OCI-M2 (cell line): ENCODE measurements around the gene SEZ6.
"Not testable (repeated sequence)": the region's sequence is repeated elsewhere in the genome, so short reads cannot be mapped to it uniquely, and the experiment has no call there.

Experiments used
- DNase-seq: peaks from one replicate; lab custom pipeline; 2025; ENCODE audit not compliant: unreplicated experiment; lab: John Stamatoyannopoulos, UW

SEZ6 gene

GRCh38 chr17:28941251-28941650 lies 64.6 kb downstream of the SEZ6 start:
- DNase-seq = no peak

GRCh38 chr17:28940675-28941074 lies 65.2 kb downstream of the SEZ6 start:
- no peak for DNase-seq

- DNase-seq = no peak
These were observed 65.7 kb downstream of the SEZ6 start for GRCh38 chr17:28940142-28940541.

- DNase-seq = no peak
These were observed 67.3 kb downstream of the SEZ6 start for GRCh38 chr17:28938552-28938951.

- no peak for DNase-seq
These were observed 68.6 kb downstream of the SEZ6 start for GRCh38 chr17:28937044-28937729.

- DNase-seq = no peak
These were observed 69.9 kb downstream of the SEZ6 start for GRCh38 chr17:28935744-28936460.

- DNase-seq = not testable (repeated sequence)
These were observed 71.3 kb downstream of the SEZ6 start for GRCh38 chr17:28934508-28934907.

GRCh38 chr17:28929787-28930186 lies 76.0 kb downstream of the SEZ6 start:
- no peak for DNase-seq

GRCh38 chr17:28928061-28928460 lies 77.8 kb downstream of the SEZ6 start:
- no peak for DNase-seq

GRCh38 chr17:28926786-28927185 lies 79.0 kb downstream of the SEZ6 start:
- DNase-seq = no peak

GRCh38 chr17:28926366-28926765 lies 79.5 kb downstream of the SEZ6 start:
- no peak for DNase-seq

- DNase-seq = no peak
These were observed 79.9 kb downstream of the SEZ6 start for GRCh38 chr17:28925912-28926365.

GRCh38 chr17:28920201-28920600 lies 85.6 kb downstream of the SEZ6 start:
- no peak for DNase-seq

- no peak for DNase-seq
These were observed 87.5 kb downstream of the SEZ6 start for GRCh38 chr17:28918295-28918694.

GRCh38 chr17:28917465-28917864 lies 88.4 kb downstream of the SEZ6 start:
- no peak for DNase-seq

GRCh38 chr17:28917029-28917428 lies 88.8 kb downstream of the SEZ6 start:
- no peak for DNase-seq

GRCh38 chr17:28916302-28916934 lies 89.4 kb downstream of the SEZ6 start:
- no peak for DNase-seq

GRCh38 chr17:28912938-28913333 lies 92.9 kb downstream of the SEZ6 start:
- DNase-seq = no peak

GRCh38 chr17:28912281-28912937 lies 93.4 kb downstream of the SEZ6 start:
- DNase-seq = no peak

- DNase-seq = no peak
These were observed 94.3 kb downstream of the SEZ6 start for GRCh38 chr17:28911411-28912045.

GRCh38 chr17:28910534-28910933 lies 95.3 kb downstream of the SEZ6 start:
- DNase-seq = no peak
